ENCODE data around the gene RINT1. TPM values are rescaled to one million over a fixed set of nuclear protein-coding genes. Genes with fewer than 3 reads are reported as not detected.

The RINT1 gene
- total RNA-seq, 1 donor from 2014 or later, result 28.1 TPM

GRCh38 chr7:105589356-105590077, 57.5 kb downstream of the RINT1 start:
- no peaks in the 10 kb centered on the region for H3K36me3 Mint-ChIP-seq (ENCODE audit: low read depth, unreplicated experiment)
- no peaks in the 10 kb centered on the region for H3K4me1 ChIP-seq (ENCODE audit: insufficient read depth, low read length)
- no peaks in the 10 kb centered on the region for H3K79me2 ChIP-seq (ENCODE audit: insufficient read depth, low read length)
- H4K20me1 ChIP-seq (ENCODE audit: insufficient read depth, low read length), result no peaks in the 10 kb centered on the region
- peak; percentile 65 for TF ChIP-seq CTCF (IDR thresholded peaks at IDR 0.05; ENCODE audit: insufficient read depth, low read depth, low read length)
- TF ChIP-seq EZH2 (IDR thresholded peaks at IDR 0.05; ENCODE audit: insufficient read depth, low read length), result no peak
- H3K27me3 Mint-ChIP-seq (ENCODE audit: low read depth, unreplicated experiment), result no peaks in the 10 kb centered on the region
- no peak overlapping the region for H3K9ac ChIP-seq (ENCODE audit: low read length)
- H3K9me3 Mint-ChIP-seq (ENCODE audit: unreplicated experiment), result peaks cover 5% of the 10 kb centered on the region
- H3K9me3 ChIP-seq (ENCODE audit: insufficient read depth, low read depth, low read length), result no peaks in the 10 kb centered on the region
- no peak overlapping the region for H3K4me2 ChIP-seq (ENCODE audit: low read length)
- H3K4me3 Mint-ChIP-seq (ENCODE audit: unreplicated experiment), result no peak overlapping the region
- H3K27me3 ChIP-seq (ENCODE audit: insufficient read depth, low read length), result no peaks in the 10 kb centered on the region
- H2AFZ ChIP-seq (ENCODE audit: low read depth, low read length), result no peak overlapping the region
- H3K4me3 ChIP-seq (ENCODE audit: insufficient read depth, low read depth, low read length), result no peak overlapping the region
- H3K27ac ChIP-seq (ENCODE audit: low read depth, low read length), result no peak overlapping the region
- H3K36me3 ChIP-seq (ENCODE audit: insufficient read depth, low read length), result no peaks in the 10 kb centered on the region
- peak overlapping the region; percentile 20 for H3K27ac Mint-ChIP-seq (ENCODE audit: unreplicated experiment)
- H3K4me1 Mint-ChIP-seq (ENCODE audit: low read depth, unreplicated experiment), result peaks cover 8% of the 10 kb centered on the region
- FAIRE-seq (peak; percentile 68), DNase-seq (ENCODE audit: low read depth) (peak; percentile 46)

GRCh38 chr7:105590793-105591192, 58.8 kb downstream of the RINT1 start:
- H3K9me3 ChIP-seq (ENCODE audit: insufficient read depth, low read depth, low read length), result no peaks in the 10 kb centered on the region
- H4K20me1 ChIP-seq (ENCODE audit: insufficient read depth, low read length), result no peaks in the 10 kb centered on the region
- no peaks in the 10 kb centered on the region for H3K36me3 Mint-ChIP-seq (ENCODE audit: low read depth, unreplicated experiment)
- H3K4me2 ChIP-seq (ENCODE audit: low read length), result no peak overlapping the region
- H3K4me1 Mint-ChIP-seq (ENCODE audit: low read depth, unreplicated experiment), result peaks cover 8% of the 10 kb centered on the region
- no peak for DNase-seq (ENCODE audit: low read depth)
- no peaks in the 10 kb centered on the region for H3K27me3 ChIP-seq (ENCODE audit: insufficient read depth, low read length)
- no peak overlapping the region for H3K4me3 Mint-ChIP-seq (ENCODE audit: unreplicated experiment)
- no peaks in the 10 kb centered on the region for H3K36me3 ChIP-seq (ENCODE audit: insufficient read depth, low read length)
- H3K9ac ChIP-seq (ENCODE audit: low read length), result no peak overlapping the region
- no peak overlapping the region for H2AFZ ChIP-seq (ENCODE audit: low read depth, low read length)
- H3K4me3 ChIP-seq (ENCODE audit: insufficient read depth, low read depth, low read length), result no peak overlapping the region
- no peak overlapping the region for H3K27ac Mint-ChIP-seq (ENCODE audit: unreplicated experiment)
- H3K79me2 ChIP-seq (ENCODE audit: insufficient read depth, low read length), result no peaks in the 10 kb centered on the region
- no peaks in the 10 kb centered on the region for H3K27me3 Mint-ChIP-seq (ENCODE audit: low read depth, unreplicated experiment)
- FAIRE-seq, result no peak
- no peaks in the 10 kb centered on the region for H3K9me3 Mint-ChIP-seq (ENCODE audit: unreplicated experiment)
- no peaks in the 10 kb centered on the region for H3K4me1 ChIP-seq (ENCODE audit: insufficient read depth, low read length)
- no peak overlapping the region for H3K27ac ChIP-seq (ENCODE audit: low read depth, low read length)
- TF ChIP-seq CTCF (IDR thresholded peaks at IDR 0.05; ENCODE audit: insufficient read depth, low read depth, low read length) (no peak), EZH2 (IDR thresholded peaks at IDR 0.05; ENCODE audit: insufficient read depth, low read length) (no peak)

GRCh38 chr7:105591522-105591921, 59.5 kb downstream of the RINT1 start:
- no peak for FAIRE-seq

More at GRCh38 chr7:105591522-105591921, 59.5 kb downstream of the RINT1 start:
- H3K36me3 Mint-ChIP-seq (ENCODE audit: low read depth, unreplicated experiment), result no peaks in the 10 kb centered on the region
- Histone ChIP-seq H3K4me2 (ENCODE audit: low read length) (no peak overlapping the region), H3K36me3 (ENCODE audit: insufficient read depth, low read length) (no peaks in the 10 kb centered on the region), H3K4me3 (ENCODE audit: insufficient read depth, low read depth, low read length) (no peak overlapping the region), H3K9me3 (ENCODE audit: insufficient read depth, low read depth, low read length) (no peaks in the 10 kb centered on the region), H3K27me3 (ENCODE audit: insufficient read depth, low read length) (no peaks in the 10 kb centered on the region), H3K27ac (ENCODE audit: low read depth, low read length) (no peak overlapping the region), H2AFZ (ENCODE audit: low read depth, low read length) (no peak overlapping the region), H3K79me2 (ENCODE audit: insufficient read depth, low read length) (no peaks in the 10 kb centered on the region), H3K4me1 (ENCODE audit: insufficient read depth, low read length) (no peaks in the 10 kb centered on the region), H4K20me1 (ENCODE audit: insufficient read depth, low read length) (no peaks in the 10 kb centered on the region), H3K9ac (ENCODE audit: low read length) (no peak overlapping the region)
- H3K4me1 Mint-ChIP-seq (ENCODE audit: low read depth, unreplicated experiment), result peaks cover 8% of the 10 kb centered on the region
- H3K27me3 Mint-ChIP-seq (ENCODE audit: low read depth, unreplicated experiment), result no peaks in the 10 kb centered on the region
- DNase-seq (ENCODE audit: low read depth), result no peak
- no peak overlapping the region for H3K4me3 Mint-ChIP-seq (ENCODE audit: unreplicated experiment)
- TF ChIP-seq EZH2 (IDR thresholded peaks at IDR 0.05; ENCODE audit: insufficient read depth, low read length), result no peak
- TF ChIP-seq CTCF (IDR thresholded peaks at IDR 0.05; ENCODE audit: insufficient read depth, low read depth, low read length), result no peak
- H3K9me3 Mint-ChIP-seq (ENCODE audit: unreplicated experiment), result no peaks in the 10 kb centered on the region
- H3K27ac Mint-ChIP-seq (ENCODE audit: unreplicated experiment), result no peak overlapping the region
